Stimulated activated CD4-positive, alpha-beta T cell treated with anti-CD3 and anti-CD28 coated beads, Interleukin-4, amount 100 ng/mL, for 4 hours (primary cell): ENCODE data around the gene RRM2.

Source experiments
- DNase-seq, 2 experiments: peaks; one replicate each; pipeline ENCODE4 v3.0.0-alpha.2; 2020

The RRM2 gene

GRCh38 chr2:10173258-10174005, 50.9 kb downstream of the RRM2 start:
- no peak for DNase-seq

DNA sequence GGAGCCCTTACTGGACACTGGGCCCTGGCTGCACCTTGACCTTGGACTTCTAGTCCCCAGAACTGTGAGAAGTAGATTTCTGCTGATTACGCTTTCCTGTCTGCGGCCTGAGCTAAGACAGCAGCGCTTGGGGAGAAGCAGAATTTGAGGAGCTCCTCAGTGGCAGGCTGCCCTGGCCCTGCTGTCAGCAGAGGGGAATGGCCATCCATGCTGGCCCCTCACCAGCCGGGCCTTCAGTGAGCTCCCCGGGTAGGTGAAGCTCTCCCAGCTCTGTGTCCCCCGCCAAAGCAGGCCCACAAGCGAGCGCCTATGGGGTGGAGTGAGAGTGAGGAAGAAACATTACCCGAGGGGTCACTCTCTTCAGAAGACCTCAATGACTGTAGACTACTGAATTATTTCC, 51.6 kb downstream of the RRM2 start:
- no peak for DNase-seq

DNA sequence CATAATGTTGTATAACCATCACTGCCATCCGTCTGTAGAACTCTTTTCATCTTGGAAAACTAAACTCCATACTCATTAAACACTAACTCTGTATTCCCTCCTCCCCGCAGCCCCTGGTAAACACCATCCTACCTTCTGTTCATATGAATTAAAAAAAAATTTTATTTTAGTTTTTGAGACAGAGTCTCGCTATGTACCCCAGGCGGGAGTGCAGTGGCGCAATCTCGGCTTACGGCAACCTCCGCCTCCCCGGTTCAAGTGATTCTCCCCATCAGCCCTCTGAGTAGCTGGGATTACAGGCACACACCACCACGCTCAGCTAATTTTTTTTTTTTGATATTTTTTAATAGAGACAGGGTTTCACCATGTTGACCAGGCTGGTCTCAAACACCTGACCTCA, 52.9 kb downstream of the RRM2 start:
- no peak for DNase-seq

GRCh38 chr2:10178751-10179150, 56.2 kb downstream of the RRM2 start:
- no peak for DNase-seq

- no peak for DNase-seq
These were observed 56.9 kb downstream of the RRM2 start for GRCh38 chr2:10179422-10179821.

DNA sequence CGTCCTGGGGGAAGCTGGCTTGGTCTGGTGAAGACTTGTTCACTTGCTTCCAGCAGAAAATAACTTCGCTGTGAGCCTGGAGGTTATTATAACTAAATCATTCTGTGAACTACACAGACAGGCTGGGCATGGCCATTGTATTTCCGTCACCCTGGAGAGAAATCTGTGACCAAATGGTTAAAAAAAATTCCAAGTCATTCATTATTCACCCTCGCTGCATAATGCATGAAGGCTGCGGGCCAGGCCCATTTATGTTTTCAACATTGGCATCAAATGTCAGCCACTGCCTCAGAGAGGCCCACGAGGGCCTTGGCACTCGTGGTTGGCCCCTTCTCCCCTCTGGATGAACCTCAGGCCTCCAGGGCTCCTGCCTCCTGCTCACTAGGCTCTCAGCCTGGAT, 57.7 kb downstream of the RRM2 start:
- no peak for DNase-seq
